Liver (tissue), 9 donors: ENCODE data around the gene RPL38. TPM values are rescaled to one million over a fixed set of nuclear protein-coding genes. Genes with fewer than 3 reads are reported as not detected.

Experiments used
- DNase-seq: peaks from one replicate; pipeline ENCODE4 v3.0.0-alpha.2; 2017; ENCODE audit warnings: low spot score
- H3K27ac ChIP-seq, 2 donors: one replicate each; pipeline ENCODE4 v1.7.0; 2013; ENCODE audit warnings: inconsistent platforms in 2 of 2, low read length in 2 of 2, control low read depth in 1 of 2, low read depth in 1 of 2, mild to moderate bottlenecking in 1 of 2
- H3K27me3 ChIP-seq, 4 donors: one replicate each; pipeline versions ENCODE4 v1.6.1 to v1.7.0; 2013; ENCODE audit warnings: low read length in 3 of 4, inconsistent platforms in 1 of 4, mild to moderate bottlenecking in 1 of 4, moderate library complexity in 1 of 4; ENCODE audit not compliant: control insufficient read depth in 4 of 4, insufficient read depth in 4 of 4
- H3K36me3 ChIP-seq, 4 donors: one replicate each; pipeline versions ENCODE4 v1.6.1 to v1.7.0; 2013; ENCODE audit warnings: low read length in 3 of 4, mild to moderate bottlenecking in 3 of 4, low read depth in 1 of 4, moderate library complexity in 1 of 4; ENCODE audit not compliant: control insufficient read depth in 4 of 4, insufficient read depth in 3 of 4
- H3K4me1 ChIP-seq, 4 donors: one replicate each; pipeline versions ENCODE4 v1.6.1 to v1.7.0; 2013; ENCODE audit warnings: low read length in 3 of 4, mild to moderate bottlenecking in 3 of 4, moderate library complexity in 1 of 4; ENCODE audit not compliant: control insufficient read depth in 4 of 4, insufficient read depth in 4 of 4
- H3K4me3 ChIP-seq, 3 donors: one replicate each; pipeline versions ENCODE4 v1.6.1 to v1.7.0; 2013; ENCODE audit warnings: low read length in 3 of 3, control low read depth in 1 of 3, low read depth in 1 of 3, mild to moderate bottlenecking in 1 of 3
- H3K9ac ChIP-seq, 2 donors: one replicate each; pipeline ENCODE4 v1.7.0; 2013; ENCODE audit warnings: low read length in 2 of 2, mild to moderate bottlenecking in 2 of 2, moderate library complexity in 2 of 2, control low read depth in 1 of 2, low read depth in 1 of 2
- H3K9me3 ChIP-seq, 4 donors: one replicate each; pipeline versions ENCODE4 v1.6.1 to v1.7.0; 2013; ENCODE audit warnings: low read length in 3 of 4; ENCODE audit not compliant: control insufficient read depth in 4 of 4
- EGR1 ChIP-seq, 2 donors: IDR thresholded peaks; 2 replicates each; pipeline ENCODE4 v1.6.1; 2016 to 2018; ENCODE audit warnings: antibody characterized with exemption in 2 of 2, low read depth in 2 of 2
- FOXA1 ChIP-seq: IDR thresholded peaks from 2 replicates; pipeline ENCODE4 v1.6.1; 2016; ENCODE audit warnings: antibody characterized with exemption
- FOXA2 ChIP-seq: IDR thresholded peaks from 2 replicates; pipeline ENCODE4 v1.6.1; 2016; ENCODE audit warnings: antibody characterized with exemption
- GABPA ChIP-seq, 2 donors: IDR thresholded peaks in 1 of 2; conservative IDR thresholded peaks in 1 of 2; 2 replicates each; pipeline ENCODE4 v1.6.1; 2016; ENCODE audit warnings: antibody characterized with exemption in 2 of 2, mild to moderate bottlenecking in 1 of 2, moderate library complexity in 1 of 2
- HNF4A ChIP-seq, 2 donors: conservative IDR thresholded peaks; 2 replicates each; pipeline ENCODE4 v1.6.1; 2016; ENCODE audit warnings: antibody characterized with exemption in 2 of 2, mild to moderate bottlenecking in 2 of 2
- HNF4G ChIP-seq: IDR thresholded peaks from 2 replicates; pipeline ENCODE4 v1.6.1; 2016; ENCODE audit warnings: antibody characterized with exemption
- JUND ChIP-seq, 2 donors: IDR thresholded peaks; 2 replicates each; pipeline ENCODE4 v1.6.1; 2016; ENCODE audit warnings: antibody characterized with exemption in 2 of 2
- MAX ChIP-seq: IDR thresholded peaks from 2 replicates; pipeline ENCODE4 v1.6.1; 2016; ENCODE audit warnings: antibody characterized with exemption
- RAD21 ChIP-seq, 2 donors: IDR thresholded peaks; 2 replicates each; pipeline ENCODE4 v1.6.1; 2016; ENCODE audit warnings: antibody characterized with exemption in 2 of 2, mild to moderate bottlenecking in 2 of 2
- REST ChIP-seq: IDR thresholded peaks from 2 replicates; pipeline ENCODE4 v1.6.1; 2016; ENCODE audit warnings: antibody characterized with exemption, mild to moderate bottlenecking
- RXRA ChIP-seq, 2 donors: IDR thresholded peaks; 2 replicates each; pipeline ENCODE4 v1.6.1; 2017 to 2018; ENCODE audit warnings: antibody characterized with exemption in 2 of 2, mild to moderate bottlenecking in 1 of 2
- SP1 ChIP-seq: IDR thresholded peaks from 2 replicates; pipeline ENCODE4 v1.6.1; 2018; ENCODE audit warnings: antibody characterized with exemption, mild to moderate bottlenecking
- TAF1 ChIP-seq: conservative IDR thresholded peaks from 2 replicates; pipeline ENCODE4 v1.6.1; 2016; ENCODE audit warnings: antibody characterized with exemption, mild to moderate bottlenecking
- YY1 ChIP-seq: IDR thresholded peaks from 2 replicates; pipeline ENCODE4 v1.6.1; 2016; ENCODE audit warnings: antibody characterized with exemption, mild to moderate bottlenecking
- WGBS: extraction: QIAGEN DNeasy Blood & Tissue Kit; methylation state at CpG from one replicate; pipeline ENCODE4 v1.1.7; 2013; 5-methylcytosine and 5-hydroxymethylcytosine counted together
- polyA plus RNA-seq, 2 donors: library from polyadenylated mRNA; stranded (reverse) in 1 of 2; unstranded in 1 of 2; fragments of 200-250 nt in 1 of 2; fragments of >200 nt in 1 of 2; fragmentation: Nextera tagmentation in 1 of 2; extraction: Ambion mirVana in 1 of 2; gene quantifications; one replicate each; pipeline versions ENCODE4 v1.2.1 to v1.2.3, GENCODE V29; 2013 to 2015
- total RNA-seq, 2 donors: library from RNA; depleted of rRNA; stranded (reverse); fragments of >200 nt; gene quantifications; one replicate each; pipeline ENCODE4 v1.2.3, GENCODE V29; 2014
- TF ChIP-seq, protein P1 (sequence below): IDR thresholded peaks from 2 replicates; pipeline ENCODE4 v1.6.1; 2016; ENCODE audit warnings: antibody characterized with exemption
- TF ChIP-seq, protein P2 (sequence below): IDR thresholded peaks from 2 replicates; pipeline ENCODE4 v1.6.1; 2016; ENCODE audit warnings: antibody characterized with exemption
- donor health status: healthy.
- donor health status: healthy.
- donor health status: healthy.
- donor health status: healthy.
- donor health status: healthy.

The RPL38 gene
- total and polyA plus RNA-seq, 4 donors: 67.7 to 1,367 (median 455) TPM

DNA sequence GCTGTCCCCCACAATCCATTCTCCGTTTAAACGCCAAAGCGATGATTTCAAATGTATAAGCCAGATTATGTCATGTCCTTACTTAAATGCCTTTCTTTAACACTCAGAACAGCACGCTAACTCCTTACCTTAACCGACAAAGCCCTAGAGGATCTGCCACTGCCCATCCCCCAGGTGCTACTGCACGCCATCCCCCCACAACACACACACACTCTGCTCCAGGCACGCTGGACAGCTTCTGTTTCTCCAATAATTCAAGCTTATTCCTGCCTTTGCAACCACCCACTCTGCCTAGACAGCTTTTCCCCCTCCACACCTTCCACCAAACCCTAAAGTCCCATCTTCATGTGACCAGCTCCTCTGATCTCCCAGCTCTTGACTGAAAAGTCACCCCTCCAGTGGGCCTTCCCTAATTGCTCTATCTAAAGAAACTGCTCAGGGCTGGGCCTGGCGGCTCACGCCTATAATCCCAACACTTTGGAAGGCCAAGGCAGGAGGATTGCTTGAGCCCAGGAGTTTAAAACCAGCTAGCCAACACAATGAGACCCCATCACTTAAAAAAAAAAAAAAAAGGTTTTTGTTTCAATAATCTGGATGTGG is 38.9 kb upstream of the RPL38 start:
- WGBS: 84% methylated on average over 9 of the region's 9 CpGs
- H3K27me3 ChIP-seq: peaks cover 0 to 7% (median 4%) of the 10 kb centered on the region in 4 donors

DNA sequence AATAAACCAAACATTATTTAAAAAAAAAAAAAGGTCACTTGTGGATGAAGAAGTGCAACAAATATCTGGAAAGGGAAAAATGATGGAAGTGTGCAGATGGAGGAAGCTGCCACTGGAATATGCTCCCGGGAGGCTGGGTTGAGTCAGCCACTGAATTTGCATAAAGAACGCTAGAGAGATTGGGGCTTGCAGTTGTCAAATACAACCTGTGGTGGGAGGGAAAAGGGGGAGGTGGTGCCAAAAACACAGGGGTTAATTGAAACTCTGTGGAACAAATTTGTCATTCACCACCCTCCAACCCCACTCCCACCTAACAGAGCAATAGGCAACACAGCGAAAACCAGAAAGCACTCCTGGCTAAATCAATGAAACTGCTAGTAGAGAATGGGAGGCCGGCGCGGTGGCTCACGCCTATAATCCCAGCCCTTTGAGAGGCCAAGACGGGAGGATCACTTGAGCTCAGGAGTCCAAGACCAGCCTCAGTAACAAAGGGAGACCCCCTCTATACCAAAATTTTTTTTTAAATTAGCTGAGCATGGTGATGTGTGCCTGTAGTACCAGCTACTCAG is 37.6 kb upstream of the RPL38 start:
- Histone ChIP-seq H3K27ac (no peak overlapping the region), H3K4me1 (no peaks in the 10 kb centered on the region), H3K9me3 (peaks cover 0 to 7% (median 0%) of the 10 kb centered on the region in 4 donors), H3K9ac (no peak overlapping the region), H3K4me3 (no peak overlapping the region), H3K36me3 (no peaks in the 10 kb centered on the region), H3K27me3 (peaks cover 0 to 7% (median 4%) of the 10 kb centered on the region in 4 donors)
- 76% methylated on average over 8 of the region's 8 CpGs for WGBS
- DNase-seq: no peak
- TF ChIP-seq GABPA (IDR thresholded peaks at IDR 0.05 in 1 of 2, conservative IDR thresholded peaks at IDR 0.05 in 1 of 2): no peak
- no peak for TF ChIP-seq REST
- no peak for TF ChIP-seq RAD21 (IDR thresholded peaks at IDR 0.05)
- TF ChIP-seq, protein P1, sequence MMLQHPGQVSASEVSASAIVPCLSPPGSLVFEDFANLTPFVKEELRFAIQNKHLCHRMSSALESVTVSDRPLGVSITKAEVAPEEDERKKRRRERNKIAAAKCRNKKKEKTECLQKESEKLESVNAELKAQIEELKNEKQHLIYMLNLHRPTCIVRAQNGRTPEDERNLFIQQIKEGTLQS: no peak

More for the DNA sequence above, 38.9 kb upstream of the RPL38 start:
- Histone ChIP-seq H3K9ac (no peak overlapping the region), H3K4me1 (no peaks in the 10 kb centered on the region), H3K36me3 (no peaks in the 10 kb centered on the region), H3K27ac (no peak overlapping the region), H3K4me3 (no peak overlapping the region), H3K9me3 (peaks cover 0 to 7% (median 0%) of the 10 kb centered on the region in 4 donors)
- DNase-seq: no peak
- no peak for TF ChIP-seq JUND (IDR thresholded peaks at IDR 0.05)
- no peak for TF ChIP-seq TAF1
- TF ChIP-seq MAX: no peak
- no peak for TF ChIP-seq FOXA2

DNA sequence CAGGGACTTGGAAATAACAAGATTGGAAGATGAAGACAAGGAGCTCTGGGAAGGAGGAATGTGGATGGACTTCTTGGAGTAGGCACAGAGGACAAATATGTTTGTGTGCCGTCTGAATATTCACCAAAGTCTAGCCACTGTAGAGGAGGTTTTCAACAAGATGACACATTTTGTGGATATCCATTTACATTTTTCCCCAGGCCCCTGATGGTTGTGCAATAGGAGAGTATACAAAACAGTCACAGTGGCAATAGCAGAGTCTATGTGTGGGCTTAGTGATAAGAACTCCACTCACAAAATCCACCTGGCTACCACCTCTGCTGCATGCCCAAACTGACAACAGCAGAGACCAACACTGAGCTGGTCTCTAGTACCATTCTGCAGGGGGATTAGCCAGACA is 32.6 kb upstream of the RPL38 start:
- H3K9me3 ChIP-seq: peaks cover 0 to 7% (median 0%) of the 10 kb centered on the region in 4 donors
- H3K4me3 ChIP-seq: no peak overlapping the region
- WGBS: 70% methylated on average over 1 of the region's 1 CpG
- DNase-seq: no peak
- H3K9ac ChIP-seq: no peak overlapping the region
- no peak overlapping the region for H3K27ac ChIP-seq
- H3K36me3 ChIP-seq: no peaks in the 10 kb centered on the region
- H3K4me1 ChIP-seq: no peaks in the 10 kb centered on the region
- H3K27me3 ChIP-seq: peaks cover 0 to 9% (median 3%) of the 10 kb centered on the region in 4 donors
- TF ChIP-seq JUND (IDR thresholded peaks at IDR 0.05) (no peak), FOXA1 (no peak), HNF4G (no peak), REST (no peak), EGR1 (IDR thresholded peaks at IDR 0.05; ENCODE audit: low read depth in 2 of 2) (no peak), YY1 (no peak), SP1 (no peak), FOXA2 (no peak), RXRA (IDR thresholded peaks at IDR 0.05) (no peak), MAX (no peak), HNF4A (conservative IDR thresholded peaks at IDR 0.05) (no peak), GABPA (IDR thresholded peaks at IDR 0.05 in 1 of 2, conservative IDR thresholded peaks at IDR 0.05 in 1 of 2) (no peak)
- TF ChIP-seq, protein P2, sequence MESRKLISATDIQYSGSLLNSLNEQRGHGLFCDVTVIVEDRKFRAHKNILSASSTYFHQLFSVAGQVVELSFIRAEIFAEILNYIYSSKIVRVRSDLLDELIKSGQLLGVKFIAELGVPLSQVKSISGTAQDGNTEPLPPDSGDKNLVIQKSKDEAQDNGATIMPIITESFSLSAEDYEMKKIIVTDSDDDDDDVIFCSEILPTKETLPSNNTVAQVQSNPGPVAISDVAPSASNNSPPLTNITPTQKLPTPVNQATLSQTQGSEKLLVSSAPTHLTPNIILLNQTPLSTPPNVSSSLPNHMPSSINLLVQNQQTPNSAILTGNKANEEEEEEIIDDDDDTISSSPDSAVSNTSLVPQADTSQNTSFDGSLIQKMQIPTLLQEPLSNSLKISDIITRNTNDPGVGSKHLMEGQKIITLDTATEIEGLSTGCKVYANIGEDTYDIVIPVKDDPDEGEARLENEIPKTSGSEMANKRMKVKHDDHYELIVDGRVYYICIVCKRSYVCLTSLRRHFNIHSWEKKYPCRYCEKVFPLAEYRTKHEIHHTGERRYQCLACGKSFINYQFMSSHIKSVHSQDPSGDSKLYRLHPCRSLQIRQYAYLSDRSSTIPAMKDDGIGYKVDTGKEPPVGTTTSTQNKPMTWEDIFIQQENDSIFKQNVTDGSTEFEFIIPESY: no peak
